Adrenal gland (tissue), 12 donors: ENCODE results near the gene NDUFS3. TPM values are rescaled to one million over a fixed set of nuclear protein-coding genes. Genes with fewer than 3 reads are reported as not detected.

Experiments used
- DNase-seq, 7 donors: peaks; one replicate each; pipeline ENCODE4 v3.0.0-alpha.2; 2019 to 2020
- H3K27ac ChIP-seq, 5 donors: fragments of 200-600 bp; sonication (generic) in 4 of 5; 1 replicate in 3 of 5; 2 replicates in 2 of 5; pipeline versions ENCODE4 v1.5.1 to v1.8.0; 2016 to 2020; ENCODE audit warnings: mild to moderate bottlenecking in 1 of 5
- H3K27me3 ChIP-seq: fragments of 200-600 bp; 2 replicates; pipeline ENCODE4 v1.8.0; 2021
- H3K36me3 ChIP-seq, 2 donors: fragments of 200-600 bp; replicated peaks in 1 of 2; 1 replicate in 1 of 2; 2 replicates in 1 of 2; pipeline versions ENCODE4 v1.5.1 to v1.8.0; 2018 to 2022
- H3K4me1 ChIP-seq, 2 donors: fragments of 200-600 bp; replicated peaks in 1 of 2; 1 replicate in 1 of 2; 2 replicates in 1 of 2; pipeline versions ENCODE4 v1.5.1 to v1.8.0; 2018 to 2021
- H3K4me3 ChIP-seq, 4 donors: fragments of 200-600 bp; sonication (generic) in 3 of 4; one replicate each; pipeline ENCODE4 v1.5.1; 2016 to 2018
- H3K9me3 ChIP-seq, 3 donors: fragments of 200-600 bp; sonication (generic) in 1 of 3; replicated peaks in 1 of 3; 1 replicate in 2 of 3; 2 replicates in 1 of 3; pipeline versions ENCODE4 v1.5.1 to v1.8.0; 2016 to 2021
- CTCF ChIP-seq, 6 experiments: fragments of 450-650 bp in 4 of 6; fragments of 200-600 bp in 2 of 6; sonication (generic) in 1 of 6; IDR thresholded peaks; 1 replicate in 5 of 6; 2 replicates in 1 of 6; pipeline versions ENCODE4 v1.5.1 to v1.8.0; 2016 to 2021; ENCODE audit warnings: antibody characterized with exemption in 6 of 6, mild to moderate bottlenecking in 2 of 6, moderate library complexity in 1 of 6
- POLR2A ChIP-seq, 2 donors: fragments of 450-650 bp; IDR thresholded peaks; one replicate each; pipeline ENCODE4 v1.6.1; 2017; ENCODE audit warnings: antibody characterized with exemption in 2 of 2, mild to moderate bottlenecking in 2 of 2, moderate library complexity in 1 of 2
- WGBS, 4 donors: extraction: QIAGEN DNeasy Blood & Tissue Kit in 2 of 4; methylation state at CpG; one replicate each; pipeline versions ENCODE4 v1.1.5 to v1.1.7; 2013 to 2017; 5-methylcytosine and 5-hydroxymethylcytosine counted together
- intact Hi-C, 2 donors: fragments of 100-400 bp; cut with DNase I; formaldehyde crosslinking; loops; one replicate each; pipeline versions ENCODE4 v1.14.1 to v1.15.0; 2022 to 2023
- polyA plus RNA-seq, 3 donors: library from polyadenylated mRNA; stranded (reverse); fragments of 200-250 nt in 2 of 3; fragments of 350-450 nt in 1 of 3; fragmentation: Illumina TruSeq in 1 of 3; extraction: RNeasy Lipid Tissue Mini Kit (QIAGEN cat#74804) in 1 of 3; gene quantifications; one replicate each; pipeline ENCODE4 v1.2.3, GENCODE V29; 2013 to 2014
- total RNA-seq, 9 donors: library from RNA; depleted of rRNA in 4 of 9; stranded (reverse); fragments of >200 nt in 4 of 9; fragments of 120-200 nt in 1 of 9; fragmentation: NEBNext Ultra II Directional in 1 of 9; extraction: Animal tissue kit (Norgen Biotek cat#: 25700) in 1 of 9; gene quantifications; one replicate each; pipeline versions ENCODE4 v1.1.0 to v1.2.4, GENCODE V29; 2013 to 2023
- donor health status: healthy with polysubstance abuse.
- donor health status: Bipolar disorder and iron deficiency.
- donor health status: DM: yes; HTN: yes; CAD: no.
- donor health status: DM: no; HTN: no; CAD: no.
- donor health status: DM: no; HTN: no; CAD: no.
- donor health status: DM: yes; HTN: yes; CAD: no.

NDUFS3 gene
- total and polyA plus RNA-seq, 12 donors, result 95.8 to 385 (median 139) TPM

DNA sequence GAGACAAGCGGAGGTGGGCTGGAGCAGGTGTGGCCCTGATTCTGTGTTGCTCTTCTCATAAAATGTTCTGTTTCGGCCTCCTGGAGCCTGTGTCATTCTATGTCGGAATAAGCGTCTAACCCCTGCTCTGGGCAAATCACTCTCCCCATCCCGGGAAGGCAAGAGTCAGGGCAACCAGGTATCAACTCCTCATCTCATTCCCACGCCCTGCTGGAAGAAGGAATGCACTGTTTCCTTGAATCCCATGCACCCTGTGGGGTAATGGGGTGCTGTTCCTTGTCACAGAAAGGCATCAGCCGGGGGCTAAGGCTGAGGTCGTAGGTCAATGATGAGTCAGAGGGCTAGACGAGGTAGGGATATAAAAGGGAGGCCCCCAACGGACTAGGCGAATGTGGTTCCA lies 10.2 kb downstream of the NDUFS3 start:
- TF ChIP-seq POLR2A (IDR thresholded peaks at IDR 0.05) (no peak), CTCF (IDR thresholded peaks at IDR 0.05) (no peak)
- peaks cover 13% of the 10 kb centered on the region for H3K27me3 ChIP-seq
- intact Hi-C loops, result no loop called here

DNA sequence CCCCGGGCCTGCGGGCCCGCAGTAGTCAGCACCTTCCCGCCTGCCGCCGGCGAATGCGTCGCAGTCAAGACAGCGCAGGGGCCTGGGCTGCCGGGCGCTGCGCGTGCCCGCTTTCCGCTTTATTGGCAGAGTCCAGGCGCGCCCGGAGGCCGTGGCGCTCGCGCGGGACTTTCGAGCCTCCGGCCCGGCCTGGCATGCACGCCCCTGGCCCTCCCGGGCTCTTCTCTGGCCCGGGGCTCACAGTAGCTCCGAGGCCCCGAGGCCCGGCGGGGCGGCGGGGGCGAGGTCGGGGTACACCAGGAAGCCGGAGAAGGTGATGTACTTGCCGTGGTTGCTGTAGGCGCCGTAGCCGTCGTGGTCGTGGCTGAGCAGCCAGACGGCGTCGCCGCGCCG lies 10.7 kb downstream of the NDUFS3 start:
- Histone ChIP-seq H3K36me3 (peaks cover 0 to 7% of the 10 kb centered on the region in 2 donors), H3K27me3 (peaks cover 18% of the 10 kb centered on the region), H3K4me1 (peaks cover 9 to 11% of the 10 kb centered on the region in 2 donors), H3K27ac (no peak overlapping the region), H3K4me3 (peak overlapping the region in 1 of 4 donors; percentile 45), H3K9me3 (no peaks in the 10 kb centered on the region)
- intact Hi-C loops, result no loop called here
- WGBS, 4 donors, result 32 to 86% (median 48%) methylated on average over 10 to 51 of the region's 51 CpGs
- TF ChIP-seq CTCF (IDR thresholded peaks at IDR 0.05) (no peak), POLR2A (IDR thresholded peaks at IDR 0.05) (no peak)
- DNase-seq, result no peak

More for the DNA sequence above, 10.2 kb downstream of the NDUFS3 start:
- WGBS, 4 donors, result 68 to 93% (median 86%) methylated on average over 11 of the region's 11 CpGs
- H3K36me3 ChIP-seq, result peaks cover 0 to 11% of the 10 kb centered on the region in 2 donors
- no peak for DNase-seq
- H3K9me3 ChIP-seq, result no peaks in the 10 kb centered on the region
- no peak overlapping the region for H3K27ac ChIP-seq
- H3K4me3 ChIP-seq, result peak overlapping the region in 1 of 4 donors; percentile 45
- peaks cover 5 to 7% of the 10 kb centered on the region in 2 donors for H3K4me1 ChIP-seq

- H3K4me3 ChIP-seq, result peak overlapping the region in 1 of 4 donors; percentile 45
- TF ChIP-seq POLR2A (IDR thresholded peaks at IDR 0.05) (no peak), CTCF (IDR thresholded peaks at IDR 0.05) (no peak)
- peaks cover 0 to under 1% of the 10 kb centered on the region in 2 donors for H3K36me3 ChIP-seq
- DNase-seq, result no peak
- intact Hi-C loops, result no loop called here
- H3K27ac ChIP-seq, result no peak overlapping the region
- peaks cover 9 to 12% of the 10 kb centered on the region in 2 donors for H3K4me1 ChIP-seq
- 37 to 74% (median 47%) methylated on average over 22 to 122 of the region's 122 CpGs for WGBS, 4 donors
- H3K9me3 ChIP-seq, result no peaks in the 10 kb centered on the region
- peaks cover 19% of the 10 kb centered on the region for H3K27me3 ChIP-seq
Measured at GRCh38 chr11:47589977-47590861, 11.3 kb downstream of the NDUFS3 start.

GRCh38 chr11:47591764-47592163 lies 12.9 kb downstream of the NDUFS3 start:
- no peak for TF ChIP-seq CTCF (IDR thresholded peaks at IDR 0.05)
- TF ChIP-seq POLR2A (IDR thresholded peaks at IDR 0.05), result no peak
- no peak for DNase-seq
- Histone ChIP-seq H3K27me3 (peaks cover 19% of the 10 kb centered on the region), H3K4me1 (peaks cover 9 to 12% of the 10 kb centered on the region in 2 donors), H3K27ac (no peak overlapping the region), H3K4me3 (no peak overlapping the region), H3K36me3 (no peaks in the 10 kb centered on the region), H3K9me3 (no peaks in the 10 kb centered on the region)
- 59 to 86% (median 76%) methylated on average over 5 to 7 of the region's 7 CpGs for WGBS, 4 donors
- intact Hi-C loops, result no loop called here
